B cell (primary cell): ENCODE measurements around the gene MORC4.

Experiments used
- CTCF ChIP-seq: fragments of 200-600 bp; IDR thresholded peaks from one replicate; pipeline ENCODE4 v1.8.0; 2022; ENCODE audit warnings: antibody characterized with exemption, mild to moderate bottlenecking
- EZH2 ChIP-seq: IDR thresholded peaks from 2 replicates; pipeline ENCODE4 v1.6.1; 2012; ENCODE audit warnings: borderline replicate concordance, low read depth, mild to moderate bottlenecking, moderate library complexity, low read length; ENCODE audit not compliant: insufficient read depth, poor library complexity, severe bottlenecking

- TF ChIP-seq CTCF (peak; percentile 43), EZH2 (no peak)
Observed at GRCh38 chrX:106898462-106898861, 101.5 kb downstream of the MORC4 start.
